GM18520 (cell line): Measurements from ENCODE around the gene NKX6-1.

ENCODE experiments used
- ATAC-seq: cut with Tn5 transposase; IDR thresholded peaks from one replicate; pipeline ENCODE4 v1.9.1; 2021; ENCODE audit not compliant: unreplicated experiment

Gene NKX6-1

GRCh38 chr4:84479663-84480062, 19.4 kb downstream of the NKX6-1 start:
- ATAC-seq, result no peak

- no peak for ATAC-seq
Measured at GRCh38 chr4:84477738-84478137, 21.4 kb downstream of the NKX6-1 start.

- ATAC-seq, result no peak
Measured at GRCh38 chr4:84474107-84474506, 25.0 kb downstream of the NKX6-1 start.

GRCh38 chr4:84472154-84472553, 26.9 kb downstream of the NKX6-1 start:
- no peak for ATAC-seq

GRCh38 chr4:84470204-84470785, 28.8 kb downstream of the NKX6-1 start:
- ATAC-seq, result no peak

- ATAC-seq, result no peak
Measured at GRCh38 chr4:84467601-84468000, 31.5 kb downstream of the NKX6-1 start.

GRCh38 chr4:84459783-84460182, 39.3 kb downstream of the NKX6-1 start:
- no peak for ATAC-seq

GRCh38 chr4:84456157-84456556, 42.9 kb downstream of the NKX6-1 start:
- no peak for ATAC-seq

- ATAC-seq, result no peak
Measured at GRCh38 chr4:84455697-84456096, 43.4 kb downstream of the NKX6-1 start.

GRCh38 chr4:84451546-84451945, 47.5 kb downstream of the NKX6-1 start:
- no peak for ATAC-seq

GRCh38 chr4:84443523-84443922, 55.6 kb downstream of the NKX6-1 start:
- no peak for ATAC-seq

GRCh38 chr4:84442778-84443177, 56.3 kb downstream of the NKX6-1 start:
- no peak for ATAC-seq
